ENCODE measurements around the gene CEP57L1. TPM values are rescaled to one million over a fixed set of nuclear protein-coding genes. Genes with fewer than 3 reads are reported as not detected.

The CEP57L1 gene
- total RNA-seq, 1 donor from 2014 or later, result 6.2 TPM

- H3K27ac ChIP-seq (replicated peaks), result no peak overlapping the region
- no peak for TF ChIP-seq CTCF (IDR thresholded peaks at IDR 0.05; ENCODE audit: borderline replicate concordance)
- intact Hi-C loops (cut with micrococcal nuclease), result no loop called here
- H3K36me3 ChIP-seq, result no peaks in the 10 kb centered on the region
- no peak for DNase-seq
- H3K4me3 ChIP-seq, result no peak overlapping the region
- H3K9me3 ChIP-seq (replicated peaks), result peaks cover 8% of the 10 kb centered on the region
- H3K27me3 ChIP-seq (ENCODE audit: low read depth), result no peaks in the 10 kb centered on the region
- no peaks in the 10 kb centered on the region for H3K4me1 ChIP-seq
These were observed 99.6 kb downstream of the CEP57L1 start for GRCh38 chr6:109194880-109195279.

DNA sequence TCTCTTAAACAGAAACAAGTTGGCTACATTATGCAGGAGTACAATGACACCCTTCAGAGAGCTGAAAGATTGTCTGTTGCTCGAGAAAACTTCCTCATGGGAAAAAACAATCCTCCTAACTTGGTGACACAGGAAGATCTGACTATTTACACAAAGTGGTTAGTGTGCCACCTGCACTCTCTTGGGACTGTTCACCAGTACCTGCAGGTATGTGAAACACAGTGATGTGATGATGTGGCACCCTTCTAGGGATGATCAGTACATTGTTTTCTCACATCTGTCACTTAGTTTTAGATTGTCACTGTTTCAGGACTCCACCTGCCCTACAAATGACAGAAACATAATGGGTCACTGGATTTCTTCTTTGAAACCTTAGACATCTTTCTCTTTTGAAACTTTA is 101.8 kb downstream of the CEP57L1 start:
- Histone ChIP-seq H3K27ac (replicated peaks) (no peak overlapping the region), H3K4me1 (no peaks in the 10 kb centered on the region), H3K27me3 (ENCODE audit: low read depth) (no peaks in the 10 kb centered on the region), H3K36me3 (no peaks in the 10 kb centered on the region), H3K9me3 (replicated peaks) (no peaks in the 10 kb centered on the region), H3K4me3 (no peak overlapping the region)
- TF ChIP-seq CTCF (IDR thresholded peaks at IDR 0.05; ENCODE audit: borderline replicate concordance), result no peak
- intact Hi-C loops (cut with micrococcal nuclease), result no loop called here
- no peak for DNase-seq

DNA sequence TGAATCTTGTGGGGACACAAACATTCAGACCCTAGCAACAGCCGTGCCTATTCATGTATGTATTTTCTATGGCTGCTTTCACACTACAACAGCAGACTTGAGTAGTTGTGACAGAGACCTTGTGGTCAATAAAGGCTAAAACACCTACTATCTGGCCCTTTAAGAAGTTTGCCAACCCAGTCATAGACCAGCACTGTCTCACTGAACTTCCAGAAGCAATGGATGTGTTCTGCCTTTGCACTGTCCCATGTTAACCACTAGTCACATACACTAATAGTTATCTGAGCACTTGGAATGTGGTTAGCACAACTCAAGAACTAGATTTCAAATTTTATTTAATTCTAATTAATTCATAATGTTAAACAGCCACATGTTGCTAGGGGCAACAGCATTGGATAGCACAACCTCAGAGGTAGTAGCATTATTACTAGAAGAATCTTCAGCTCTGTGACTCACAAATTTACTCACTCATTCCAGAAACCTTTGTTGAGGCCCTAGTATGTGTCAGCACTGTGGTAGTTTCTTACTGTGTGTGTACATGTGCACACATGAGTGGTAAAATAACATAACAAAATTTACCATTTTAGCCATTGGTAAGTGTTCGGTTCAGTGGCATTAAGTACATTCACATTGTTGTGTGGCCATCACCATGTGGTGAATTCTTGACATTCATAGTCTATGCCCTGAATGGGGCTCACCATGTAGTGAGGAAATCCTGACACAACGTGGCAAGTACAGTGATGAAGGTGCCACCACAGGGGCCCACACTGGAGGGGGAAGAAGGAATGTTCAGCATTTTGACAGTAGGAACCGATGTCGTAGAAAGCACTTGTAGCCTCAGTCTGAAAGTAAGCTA is 107.3 kb downstream of the CEP57L1 start:
- Histone ChIP-seq H3K27ac (replicated peaks) (no peak overlapping the region), H3K36me3 (no peaks in the 10 kb centered on the region), H3K27me3 (ENCODE audit: low read depth) (no peaks in the 10 kb centered on the region), H3K9me3 (replicated peaks) (no peaks in the 10 kb centered on the region), H3K4me3 (no peak overlapping the region), H3K4me1 (no peaks in the 10 kb centered on the region)
- TF ChIP-seq CTCF (IDR thresholded peaks at IDR 0.05; ENCODE audit: borderline replicate concordance), result no peak
- no peak for DNase-seq
- intact Hi-C loops (cut with micrococcal nuclease), result no loop called here

GRCh38 chr6:109204511-109204910 is 109.2 kb downstream of the CEP57L1 start:
- Histone ChIP-seq H3K4me1 (no peaks in the 10 kb centered on the region), H3K27ac (replicated peaks) (no peak overlapping the region), H3K27me3 (ENCODE audit: low read depth) (no peaks in the 10 kb centered on the region), H3K4me3 (no peak overlapping the region), H3K9me3 (replicated peaks) (no peaks in the 10 kb centered on the region), H3K36me3 (no peaks in the 10 kb centered on the region)
- intact Hi-C loops (cut with micrococcal nuclease), result no loop called here
- DNase-seq, result no peak
- no peak for TF ChIP-seq CTCF (IDR thresholded peaks at IDR 0.05; ENCODE audit: borderline replicate concordance)

- H3K9me3 ChIP-seq (replicated peaks), result peaks cover 18% of the 10 kb centered on the region
- H3K27me3 ChIP-seq (ENCODE audit: low read depth), result no peaks in the 10 kb centered on the region
- no peaks in the 10 kb centered on the region for H3K4me1 ChIP-seq
- intact Hi-C loops (cut with micrococcal nuclease), result no loop called here
- H3K4me3 ChIP-seq, result no peak overlapping the region
- DNase-seq, result no peak
- TF ChIP-seq CTCF (IDR thresholded peaks at IDR 0.05; ENCODE audit: borderline replicate concordance), result no peak
- H3K36me3 ChIP-seq, result no peaks in the 10 kb centered on the region
- H3K27ac ChIP-seq (replicated peaks), result no peak overlapping the region
These were observed 117.4 kb downstream of the CEP57L1 start for GRCh38 chr6:109212683-109213082.

Other genes starting within 250 kb of the CEP57L1 start
- gene ARMC2, start 247.1 kb upstream of the CEP57L1 start, total RNA-seq, result 14.0 TPM
- gene SESN1, start 661 bp upstream of the CEP57L1 start, total RNA-seq, result 44.1 TPM

Measured in left ventricle myocardium inferior (tissue), 1 donor.